ENCODE measurements around the gene ATF7IP2. TPM values are rescaled to one million over a fixed set of nuclear protein-coding genes. Genes with fewer than 3 reads are reported as not detected.
"Not testable (repeated sequence)": the region's sequence is repeated elsewhere in the genome, so short reads cannot be mapped to it uniquely, and the experiment has no call there.

Gene ATF7IP2
- total RNA-seq, 1 experiment from 2014 or later, result not detected

DNA sequence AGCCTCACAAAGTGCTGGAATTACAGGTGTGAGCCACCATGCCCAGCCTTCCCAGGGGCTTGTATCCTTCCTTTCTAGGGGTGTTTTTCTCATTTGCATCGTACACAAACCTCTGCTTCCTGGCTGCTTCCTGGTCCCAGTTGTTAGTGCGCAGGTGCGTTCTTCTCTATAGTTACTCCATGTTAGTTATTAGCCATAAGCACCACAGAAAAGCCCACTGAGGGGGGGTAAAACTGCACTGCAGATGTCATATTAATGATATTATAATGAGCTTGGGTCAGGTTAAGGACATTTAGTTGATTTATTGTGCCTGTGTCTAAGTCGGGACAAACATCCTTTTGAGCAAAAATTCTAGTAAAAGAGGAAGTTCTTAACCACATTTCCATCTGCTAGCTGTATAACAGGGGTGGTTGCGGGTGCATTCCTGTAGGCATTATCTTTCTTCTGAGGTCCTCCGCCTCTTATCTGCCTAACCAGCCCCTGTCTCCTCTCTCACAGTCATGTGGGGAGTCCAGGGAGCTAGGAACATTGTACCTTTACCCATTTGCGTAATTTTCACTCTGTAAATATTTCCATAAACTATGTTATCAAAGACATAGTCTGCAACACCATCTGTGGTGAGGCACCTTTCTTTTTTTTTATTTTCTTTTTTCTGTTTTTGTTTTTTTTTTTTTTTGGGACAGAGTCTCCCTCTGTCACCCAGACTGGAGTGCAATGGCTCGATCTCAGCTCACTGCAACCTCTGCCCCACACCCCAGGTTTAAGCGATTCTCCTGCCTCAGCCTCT is 23.6 kb upstream of the ATF7IP2 start:
- TF ChIP-seq CTCF (conservative IDR thresholded peaks at IDR 0.05) (no peak), EZH2 (IDR thresholded peaks at IDR 0.05; ENCODE audit: low read depth) (no peak)
- CTCF ChIA-PET, result no interaction called here
- Histone ChIP-seq H3K9me2 (ENCODE audit: insufficient read depth) (no peaks in the 10 kb centered on the region), H3K36me3 (ENCODE audit: low read depth) (no peaks in the 10 kb centered on the region), H3K79me2 (ENCODE audit: low read depth) (no peaks in the 10 kb centered on the region), H3K9me3 (ENCODE audit: insufficient read depth, low read depth) (no peaks in the 10 kb centered on the region), H4K20me1 (ENCODE audit: insufficient read depth) (no peaks in the 10 kb centered on the region), H3K27ac (no peak overlapping the region), H3K4me3 (no peak overlapping the region), H3K27me3 (ENCODE audit: insufficient read depth, low read depth) (peaks cover 49% of the 10 kb centered on the region), H3K4me1 (replicated peaks; ENCODE audit: insufficient read depth) (no peaks in the 10 kb centered on the region), H3F3A (ENCODE audit: insufficient read depth, low read depth) (no peaks in the 10 kb centered on the region), H2AFZ (no peak overlapping the region), H3K4me2 (no peak overlapping the region)
- no peak for DNase-seq
- POLR2A ChIA-PET (ENCODE audit: unreplicated experiment), result no interaction called here
- no TSS peak for BruUV-seq (replicated peaks)
- intact Hi-C loops (cut with micrococcal nuclease; ENCODE audit: unreplicated experiment), result no loop called here

DNA sequence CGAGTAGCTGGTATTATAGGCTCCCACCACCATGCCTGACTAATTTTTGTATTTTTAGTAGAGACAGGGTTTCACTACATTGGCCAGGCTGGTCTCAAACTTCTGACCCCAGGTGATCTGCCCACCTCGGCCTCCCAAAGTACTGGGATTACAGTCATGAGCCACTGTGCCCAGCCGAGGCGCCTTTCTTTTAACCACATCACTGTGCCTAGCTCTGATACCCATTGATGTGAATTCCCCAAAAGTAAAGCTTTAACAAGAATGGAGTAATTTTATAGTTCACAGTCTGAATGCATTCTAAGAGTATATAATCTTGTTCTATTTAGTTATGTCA is 23.0 kb upstream of the ATF7IP2 start:
- H3K9me3 ChIP-seq (ENCODE audit: insufficient read depth, low read depth); H2AFZ ChIP-seq; H4K20me1 ChIP-seq (ENCODE audit: insufficient read depth); H3K79me2 ChIP-seq (ENCODE audit: low read depth); H3K4me3 ChIP-seq; BruUV-seq (replicated peaks); CTCF ChIA-PET; H3F3A ChIP-seq (ENCODE audit: insufficient read depth, low read depth); POLR2A ChIA-PET (ENCODE audit: unreplicated experiment); H3K4me2 ChIP-seq; H3K36me3 ChIP-seq (ENCODE audit: low read depth); DNase-seq; intact Hi-C loops (cut with micrococcal nuclease; ENCODE audit: unreplicated experiment); H3K4me1 ChIP-seq (replicated peaks; ENCODE audit: insufficient read depth); H3K27ac ChIP-seq; H3K9me2 ChIP-seq (ENCODE audit: insufficient read depth): not testable (repeated sequence)
- peaks cover 43% of the 10 kb centered on the region for H3K27me3 ChIP-seq (ENCODE audit: insufficient read depth, low read depth)

DNA sequence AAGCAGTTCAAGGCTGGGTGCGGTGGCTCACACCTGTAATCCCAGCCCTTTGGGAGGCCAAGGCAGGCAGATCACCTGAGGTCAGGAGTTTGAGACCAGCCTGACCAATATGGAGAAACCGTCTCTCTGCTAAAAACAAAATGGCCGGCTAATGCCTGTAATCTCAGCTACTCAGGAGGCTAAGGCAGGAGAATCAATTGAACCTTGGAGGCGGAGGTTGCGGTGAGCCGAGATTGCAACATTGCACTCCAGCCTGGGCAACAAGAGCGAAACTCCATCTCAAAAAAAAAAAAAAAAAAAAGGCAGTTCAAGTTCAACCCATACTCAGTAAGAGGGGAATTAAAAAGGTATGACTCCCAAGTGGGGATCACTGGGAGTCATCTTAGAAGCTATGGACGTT is 19.2 kb upstream of the ATF7IP2 start:
- H3K36me3 ChIP-seq (ENCODE audit: low read depth); POLR2A ChIA-PET (ENCODE audit: unreplicated experiment); H3K9me2 ChIP-seq (ENCODE audit: insufficient read depth); H3K9me3 ChIP-seq (ENCODE audit: insufficient read depth, low read depth); H3F3A ChIP-seq (ENCODE audit: insufficient read depth, low read depth); CTCF ChIA-PET; DNase-seq; H3K27ac ChIP-seq; H4K20me1 ChIP-seq (ENCODE audit: insufficient read depth); H3K79me2 ChIP-seq (ENCODE audit: low read depth); H3K4me1 ChIP-seq (replicated peaks; ENCODE audit: insufficient read depth); H3K4me3 ChIP-seq; intact Hi-C loops (cut with micrococcal nuclease; ENCODE audit: unreplicated experiment); H2AFZ ChIP-seq; H3K4me2 ChIP-seq; BruUV-seq (replicated peaks): not testable (repeated sequence)
- peaks cover 19% of the 10 kb centered on the region for H3K27me3 ChIP-seq (ENCODE audit: insufficient read depth, low read depth)

DNA sequence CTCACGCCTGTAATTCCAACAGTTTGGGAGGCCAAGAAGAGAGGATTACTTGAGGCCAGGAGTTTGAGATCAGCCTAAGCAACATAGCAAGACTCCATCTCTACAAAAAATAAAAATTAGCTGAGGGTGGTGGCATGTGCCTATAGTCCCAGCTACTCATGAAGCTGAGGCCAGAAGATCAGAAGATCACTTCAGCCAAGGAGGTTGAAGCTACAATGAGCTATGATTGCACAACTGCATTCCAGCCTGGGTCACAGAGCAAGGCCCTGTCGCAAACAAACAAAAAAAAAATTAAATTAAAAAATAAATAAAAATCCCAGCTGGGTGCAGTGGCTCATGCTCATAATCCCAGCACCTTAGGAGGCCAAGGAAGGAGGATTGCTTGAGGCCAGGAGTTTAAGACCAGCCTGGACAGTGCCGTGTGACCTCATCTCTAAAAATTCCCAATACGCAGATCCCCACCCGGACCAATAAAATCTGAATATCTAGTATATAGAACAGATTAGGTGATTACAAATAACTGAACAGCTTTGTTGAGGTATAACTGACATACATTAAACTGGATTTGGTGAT is 18.2 kb upstream of the ATF7IP2 start:
- no peak for TF ChIP-seq CTCF (conservative IDR thresholded peaks at IDR 0.05)
- TF ChIP-seq EZH2 (IDR thresholded peaks at IDR 0.05; ENCODE audit: low read depth), result no peak
- ChIA-PET POLR2A (ENCODE audit: unreplicated experiment) (interaction anchor here (0.6 kb wide), 1 partner anchor 34 kb away, joined by 8 read pairs; no protein-coding TSS in a partner anchor), CTCF (no interaction called here)
- Histone ChIP-seq H3K27me3 (ENCODE audit: insufficient read depth, low read depth) (peaks cover 11% of the 10 kb centered on the region; the same call in 1 of the 2 replicates), H2AFZ (no peak overlapping the region), H3K4me1 (replicated peaks; ENCODE audit: insufficient read depth) (no peaks in the 10 kb centered on the region), H3F3A (ENCODE audit: insufficient read depth, low read depth) (no peaks in the 10 kb centered on the region), H3K27ac (no peak overlapping the region), H3K79me2 (ENCODE audit: low read depth) (no peaks in the 10 kb centered on the region), H3K9me3 (ENCODE audit: insufficient read depth, low read depth) (no peaks in the 10 kb centered on the region), H3K4me3 (no peak overlapping the region), H3K9me2 (ENCODE audit: insufficient read depth) (no peaks in the 10 kb centered on the region), H3K36me3 (ENCODE audit: low read depth) (no peaks in the 10 kb centered on the region), H4K20me1 (ENCODE audit: insufficient read depth) (no peaks in the 10 kb centered on the region), H3K4me2 (no peak overlapping the region)
- no peak for DNase-seq
- intact Hi-C loops (cut with micrococcal nuclease; ENCODE audit: unreplicated experiment), result no loop called here
- no TSS peak for BruUV-seq (replicated peaks)

Measured in PC-9 (cell line).